SU-DHL-6 (cell line): ENCODE results near the gene ANKRD23.

Experiments used
- H2AFZ ChIP-seq: fragments of 200-600 bp; sonication (generic); 2 replicates; pipeline ENCODE4 v1.6.1; 2014; ENCODE audit warnings: low read depth, mild to moderate bottlenecking, moderate library complexity, mixed read lengths, antibody characterized with exemption, low read length; ENCODE audit not compliant: severe bottlenecking
- H3F3A ChIP-seq: fragments of 200-600 bp; shearing (Covaris generic); 2 replicates; pipeline ENCODE4 v1.6.0; 2016; ENCODE audit warnings: antibody characterized with exemption, mild to moderate bottlenecking; ENCODE audit not compliant: insufficient read depth
- H3K27ac ChIP-seq: fragments of 200-600 bp; sonication (generic); 2 replicates; pipeline ENCODE4 v1.5.1; 2016; ENCODE audit warnings: low read depth, mild to moderate bottlenecking, low read length, moderate library complexity, mixed read lengths
- H3K27me3 ChIP-seq: fragments of 200-600 bp; sonication (generic), shearing (Covaris generic); 2 replicates; pipeline ENCODE4 v1.6.0; 2014; ENCODE audit warnings: mild to moderate bottlenecking, low read length
- H3K36me3 ChIP-seq: fragments of 200-600 bp; sonication (generic); 2 replicates; pipeline ENCODE4 v1.6.1; 2014; ENCODE audit warnings: mild to moderate bottlenecking, low read length, mixed read lengths
- H3K4me2 ChIP-seq: fragments of 300-600, 200-600 bp; shearing (Covaris generic), sonication (generic); 2 replicates; pipeline ENCODE4 v1.6.0; 2014; ENCODE audit warnings: low read length, low read depth, mild to moderate bottlenecking; ENCODE audit not compliant: poor library complexity, severe bottlenecking
- H3K4me3 ChIP-seq: fragments of 200-600 bp; sonication (generic); 2 replicates; pipeline ENCODE4 v1.5.1; 2014; ENCODE audit warnings: antibody characterized with exemption, low read length, mild to moderate bottlenecking, mixed read lengths; ENCODE audit not compliant: insufficient read depth, poor library complexity, severe bottlenecking
- H3K79me2 ChIP-seq: fragments of 200-600 bp; sonication (generic); 2 replicates; pipeline ENCODE4 v1.6.1; 2014; ENCODE audit warnings: mild to moderate bottlenecking, low read length, moderate library complexity; ENCODE audit not compliant: insufficient read depth
- H3K9ac ChIP-seq: fragments of 200-600 bp; sonication (generic); 2 replicates; pipeline ENCODE4 v1.7.0; 2014; ENCODE audit warnings: mild to moderate bottlenecking, low read length
- H3K9me2 ChIP-seq: fragments of 200-600 bp; sonication (generic); replicated peaks from 2 replicates; pipeline ENCODE4 v1.6.1; 2014; ENCODE audit warnings: low read length; ENCODE audit not compliant: insufficient read depth
- H3K9me3 ChIP-seq: fragments of 200-600 bp; sonication (generic); 2 replicates; pipeline ENCODE4 v1.6.1; 2014; ENCODE audit warnings: low read length, mixed read lengths; ENCODE audit not compliant: insufficient read depth
- H4K20me1 ChIP-seq: fragments of 200-600 bp; sonication (generic); 2 replicates; pipeline ENCODE4 v1.6.1; 2014; ENCODE audit warnings: low read depth, mild to moderate bottlenecking, antibody characterized with exemption, low read length, moderate library complexity, mixed read lengths
- CTCF ChIP-seq: fragments of 200-600 bp; sonication (generic); IDR thresholded peaks from one replicate; pipeline ENCODE4 v1.5.1; 2017; ENCODE audit warnings: antibody characterized with exemption, mild to moderate bottlenecking, low read length, moderate library complexity; ENCODE audit not compliant: insufficient read depth, poor library complexity, severe bottlenecking
- EZH2phosphoT487 ChIP-seq: fragments of 200-600 bp; sonication (generic), shearing (Covaris generic); conservative IDR thresholded peaks from 2 replicates; pipeline ENCODE4 v1.6.1; 2018; ENCODE audit warnings: mild to moderate bottlenecking, antibody characterized with exemption, low read length, moderate library complexity, mixed read lengths

The ANKRD23 gene

GRCh38 chr2:96823198-96823597 is 20.6 kb downstream of the ANKRD23 start:
- Histone ChIP-seq H3K9ac (no peak overlapping the region), H3K4me3 (no peak overlapping the region), H3K27me3 (no peaks in the 10 kb centered on the region), H2AFZ (no peak overlapping the region), H3F3A (no peaks in the 10 kb centered on the region), H3K79me2 (peaks cover 38% of the 10 kb centered on the region), H3K27ac (no peak overlapping the region), H3K9me3 (no peaks in the 10 kb centered on the region), H3K9me2 (no peaks in the 10 kb centered on the region), H3K4me2 (no peak overlapping the region), H3K36me3 (no peaks in the 10 kb centered on the region), H4K20me1 (no peaks in the 10 kb centered on the region)
- TF ChIP-seq EZH2phosphoT487 (no peak), CTCF (no peak)

DNA sequence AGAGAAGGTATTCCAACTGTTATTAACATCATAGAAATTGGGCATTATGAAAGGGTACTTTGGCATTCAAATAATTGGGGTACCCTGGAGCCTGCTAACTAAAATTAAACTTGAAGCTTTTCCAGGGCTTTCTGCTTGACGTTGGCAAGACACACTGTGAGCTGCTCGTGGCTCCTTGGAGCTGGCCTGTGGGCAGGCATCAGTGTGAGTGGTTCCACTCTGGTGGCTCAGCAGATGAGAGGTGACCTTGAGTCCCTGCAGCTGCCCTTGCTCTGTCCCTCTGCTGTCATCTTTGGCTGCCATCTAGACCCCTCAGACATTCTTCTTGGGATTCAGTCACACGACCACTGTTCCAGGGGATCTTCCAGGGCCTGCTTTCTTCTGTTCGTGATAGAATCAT is 21.0 kb downstream of the ANKRD23 start:
- Histone ChIP-seq H3K36me3 (no peaks in the 10 kb centered on the region), H3F3A (no peaks in the 10 kb centered on the region), H3K79me2 (peaks cover 42% of the 10 kb centered on the region), H3K4me3 (no peak overlapping the region), H3K27me3 (no peaks in the 10 kb centered on the region), H2AFZ (no peak overlapping the region), H3K9me2 (no peaks in the 10 kb centered on the region), H3K9me3 (no peaks in the 10 kb centered on the region), H4K20me1 (no peaks in the 10 kb centered on the region), H3K4me2 (no peak overlapping the region), H3K27ac (no peak overlapping the region), H3K9ac (no peak overlapping the region)
- no peak for TF ChIP-seq EZH2phosphoT487
- TF ChIP-seq CTCF = no peak

DNA sequence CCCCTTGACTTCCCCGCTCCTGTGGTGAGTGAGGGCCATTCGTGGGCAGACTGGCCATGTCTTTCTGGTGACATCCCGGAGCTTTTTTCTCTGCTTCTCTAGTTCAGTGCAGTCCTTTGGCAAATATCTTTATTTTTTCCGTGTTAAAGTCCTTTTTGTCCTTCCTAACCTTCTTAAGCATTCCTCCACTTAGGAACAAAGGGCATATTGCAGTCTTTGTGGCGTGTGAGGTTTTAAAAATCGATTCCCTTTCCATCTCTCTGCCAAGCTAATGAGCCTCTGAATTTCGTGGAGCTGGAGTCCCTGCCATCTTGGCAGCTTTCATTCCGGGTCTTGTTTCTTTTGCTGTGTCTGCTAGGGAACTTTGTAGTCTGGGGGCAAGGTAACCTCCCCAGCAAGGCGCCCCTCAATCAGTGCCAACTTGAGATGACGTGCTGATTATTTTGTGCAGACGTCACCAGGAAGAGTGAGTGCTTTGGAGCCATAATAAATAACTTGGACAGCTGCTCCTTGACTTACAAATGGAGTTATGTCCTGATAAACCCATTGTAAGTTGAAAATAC is 22.6 kb downstream of the ANKRD23 start:
- no peaks in the 10 kb centered on the region for H3K9me3 ChIP-seq
- H2AFZ ChIP-seq = no peak overlapping the region
- H3K4me2 ChIP-seq = no peak overlapping the region
- H3K36me3 ChIP-seq = no peaks in the 10 kb centered on the region
- H3K27me3 ChIP-seq = no peaks in the 10 kb centered on the region
- H3K27ac ChIP-seq = no peak overlapping the region
- no peak overlapping the region for H3K9ac ChIP-seq
- peaks cover 51% of the 10 kb centered on the region for H3K79me2 ChIP-seq
- no peaks in the 10 kb centered on the region for H3K9me2 ChIP-seq
- no peak overlapping the region for H3K4me3 ChIP-seq
- H4K20me1 ChIP-seq = no peaks in the 10 kb centered on the region; the same call in 1 of the 2 replicates
- no peaks in the 10 kb centered on the region for H3F3A ChIP-seq
- TF ChIP-seq CTCF (no peak), EZH2phosphoT487 (no peak)
